Prostate gland (tissue), 2 donors: ENCODE data around the gene CCDC167. TPM values are rescaled to one million over a fixed set of nuclear protein-coding genes. Genes with fewer than 3 reads are reported as not detected.

ENCODE experiments used
- DNase-seq: peaks from one replicate; pipeline ENCODE4 v3.0.0-alpha.2; 2019; ENCODE audit warnings: low spot score
- H3K27ac ChIP-seq, 2 donors: fragments of 200-600 bp; sonication (generic); 2 replicates each; pipeline ENCODE4 v1.5.1; 2017 to 2019
- H3K27me3 ChIP-seq: fragments of 200-600 bp; sonication (generic); replicated peaks from 2 replicates; pipeline ENCODE4 v1.5.1; 2019; ENCODE audit not compliant: insufficient read depth
- H3K36me3 ChIP-seq, 2 donors: fragments of 200-600 bp; sonication (generic); 1 replicate in 1 of 2; 2 replicates in 1 of 2; pipeline versions ENCODE4 v1.5.1 to v1.8.1; 2017 to 2019
- H3K4me1 ChIP-seq: fragments of 200-600 bp; sonication (generic); replicated peaks from 2 replicates; pipeline ENCODE4 v1.5.1; 2019
- H3K4me3 ChIP-seq, 2 donors: fragments of 200-600 bp; sonication (generic); 2 replicates each; pipeline ENCODE4 v1.5.1; 2017 to 2019
- H3K9me3 ChIP-seq: fragments of 200-600 bp; sonication (generic); 2 replicates; pipeline ENCODE4 v1.5.1; 2017
- POLR2A ChIP-seq: fragments of 450-650 bp; IDR thresholded peaks from one replicate; pipeline ENCODE4 v1.6.1; 2016; ENCODE audit warnings: antibody characterized with exemption, mild to moderate bottlenecking
- POLR2AphosphoS5 ChIP-seq: sonication (generic); formaldehyde crosslinking; IDR thresholded peaks from one replicate; pipeline ENCODE4 v1.6.1; 2017; ENCODE audit warnings: antibody characterized with exemption
- WGBS: methylation state at CpG from one replicate; pipeline ENCODE4 v1.1.5; 2018; 5-methylcytosine and 5-hydroxymethylcytosine counted together
- intact Hi-C: fragments of 100-400 bp; cut with DNase I; formaldehyde crosslinking; loops from one replicate; pipeline ENCODE4 v1.14.2; 2022
- total RNA-seq, 2 donors: library from RNA; depleted of rRNA; stranded (reverse); fragments of >200 nt; gene quantifications; one replicate each; pipeline ENCODE4 v1.1.0, GENCODE V29; 2016
- TF ChIP-seq, protein P1 (sequence below), 4 experiments: fragments of 200-600 bp in 2 of 4; fragments of 450-650 bp in 2 of 4; sonication (generic) in 2 of 4; IDR thresholded peaks; 1 replicate in 3 of 4; 2 replicates in 1 of 4; pipeline ENCODE4 v1.5.1; 2016 to 2019; ENCODE audit warnings: antibody characterized with exemption in 4 of 4, mild to moderate bottlenecking in 2 of 4, moderate library complexity in 2 of 4

CCDC167 gene
- total RNA-seq, 2 donors from 2014 or later, result 46.9 to 54.6 TPM

GRCh38 chr6:37442416-37443215 is 57.1 kb downstream of the CCDC167 start:
- no peak for TF ChIP-seq POLR2A
- TF ChIP-seq, protein P1, sequence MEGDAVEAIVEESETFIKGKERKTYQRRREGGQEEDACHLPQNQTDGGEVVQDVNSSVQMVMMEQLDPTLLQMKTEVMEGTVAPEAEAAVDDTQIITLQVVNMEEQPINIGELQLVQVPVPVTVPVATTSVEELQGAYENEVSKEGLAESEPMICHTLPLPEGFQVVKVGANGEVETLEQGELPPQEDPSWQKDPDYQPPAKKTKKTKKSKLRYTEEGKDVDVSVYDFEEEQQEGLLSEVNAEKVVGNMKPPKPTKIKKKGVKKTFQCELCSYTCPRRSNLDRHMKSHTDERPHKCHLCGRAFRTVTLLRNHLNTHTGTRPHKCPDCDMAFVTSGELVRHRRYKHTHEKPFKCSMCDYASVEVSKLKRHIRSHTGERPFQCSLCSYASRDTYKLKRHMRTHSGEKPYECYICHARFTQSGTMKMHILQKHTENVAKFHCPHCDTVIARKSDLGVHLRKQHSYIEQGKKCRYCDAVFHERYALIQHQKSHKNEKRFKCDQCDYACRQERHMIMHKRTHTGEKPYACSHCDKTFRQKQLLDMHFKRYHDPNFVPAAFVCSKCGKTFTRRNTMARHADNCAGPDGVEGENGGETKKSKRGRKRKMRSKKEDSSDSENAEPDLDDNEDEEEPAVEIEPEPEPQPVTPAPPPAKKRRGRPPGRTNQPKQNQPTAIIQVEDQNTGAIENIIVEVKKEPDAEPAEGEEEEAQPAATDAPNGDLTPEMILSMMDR (IDR thresholded peaks at IDR 0.05), result no peak
- TF ChIP-seq POLR2AphosphoS5, result no peak
- Histone ChIP-seq H3K27me3 (no peaks in the 10 kb centered on the region), H3K9me3 (no peaks in the 10 kb centered on the region), H3K36me3 (peaks cover 5 to 15% of the 10 kb centered on the region in 2 donors), H3K4me1 (no peaks in the 10 kb centered on the region), H3K27ac (peak overlapping the region; percentile 52 to 62), H3K4me3 (no peak overlapping the region)
- no peak for DNase-seq
- WGBS, result 22% methylated on average over 4 of the region's 4 CpGs
- intact Hi-C loops, result no loop called here

GRCh38 chr6:37441651-37442050 is 58.0 kb downstream of the CCDC167 start:
- no peaks in the 10 kb centered on the region for H3K4me1 ChIP-seq
- no peaks in the 10 kb centered on the region for H3K27me3 ChIP-seq
- H3K27ac ChIP-seq, result peak overlapping the region in 1 of 2 donors; percentile 52
- no peak for DNase-seq
- no peaks in the 10 kb centered on the region for H3K9me3 ChIP-seq
- peaks cover 5 to 14% of the 10 kb centered on the region in 2 donors for H3K36me3 ChIP-seq
- 86% methylated on average over 6 of the region's 6 CpGs for WGBS
- H3K4me3 ChIP-seq, result no peak overlapping the region
- intact Hi-C loops, result no loop called here
- no peak for TF ChIP-seq POLR2A
- TF ChIP-seq, protein P1 (IDR thresholded peaks at IDR 0.05), result no peak
- no peak for TF ChIP-seq POLR2AphosphoS5

GRCh38 chr6:37438930-37439329 is 60.8 kb downstream of the CCDC167 start:
- Histone ChIP-seq H3K36me3 (peaks cover 0 to 5% of the 10 kb centered on the region in 2 donors), H3K9me3 (no peaks in the 10 kb centered on the region), H3K4me3 (no peak overlapping the region), H3K27ac (no peak overlapping the region), H3K4me1 (peaks cover 9% of the 10 kb centered on the region), H3K27me3 (no peaks in the 10 kb centered on the region)
- WGBS, result 27% methylated on average over 1 of the region's 1 CpG
- TF ChIP-seq POLR2AphosphoS5 (no peak), POLR2A (no peak)
- TF ChIP-seq, protein P1 (IDR thresholded peaks at IDR 0.05), result no peak
- DNase-seq, result no peak
- intact Hi-C loops, result no loop called here

GRCh38 chr6:37435816-37436215 is 63.9 kb downstream of the CCDC167 start:
- no peaks in the 10 kb centered on the region for H3K9me3 ChIP-seq
- no peak overlapping the region for H3K27ac ChIP-seq
- peaks cover 0 to 5% of the 10 kb centered on the region in 2 donors for H3K36me3 ChIP-seq
- peaks cover 9% of the 10 kb centered on the region for H3K4me1 ChIP-seq
- intact Hi-C loops, result no loop called here
- no peak for DNase-seq
- 79% methylated on average over 5 of the region's 5 CpGs for WGBS
- H3K27me3 ChIP-seq, result no peaks in the 10 kb centered on the region
- TF ChIP-seq POLR2AphosphoS5 (no peak), POLR2A (no peak)
- H3K4me3 ChIP-seq, result no peak overlapping the region

DNA sequence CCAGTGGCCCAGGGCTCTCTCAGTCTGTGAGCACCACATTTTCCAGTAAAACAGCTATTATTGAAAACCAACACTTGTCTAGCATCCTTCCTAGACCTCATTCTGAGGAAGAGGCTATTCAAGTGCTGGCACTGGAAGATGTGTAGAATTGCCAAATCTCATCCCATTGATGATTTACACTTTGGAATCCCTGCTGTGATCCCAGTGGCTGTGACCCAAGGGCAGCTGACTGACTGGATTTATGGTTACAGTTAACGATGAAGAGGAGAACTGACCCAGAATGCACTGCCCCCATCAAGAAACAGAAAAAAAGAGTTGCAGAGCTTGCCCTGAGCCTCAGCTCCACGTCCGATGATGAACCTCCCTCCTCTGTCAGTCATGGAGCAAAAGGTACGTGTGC is 64.3 kb downstream of the CCDC167 start:
- no peak for DNase-seq
- H3K4me1 ChIP-seq, result peaks cover 9% of the 10 kb centered on the region
- H3K4me3 ChIP-seq, result no peak overlapping the region

More for the DNA sequence above, 64.3 kb downstream of the CCDC167 start:
- Histone ChIP-seq H3K27ac (no peak overlapping the region), H3K27me3 (no peaks in the 10 kb centered on the region), H3K9me3 (no peaks in the 10 kb centered on the region), H3K36me3 (peaks cover 0 to 5% of the 10 kb centered on the region in 2 donors)
- intact Hi-C loops, result no loop called here
- 74% methylated on average over 4 of the region's 4 CpGs for WGBS
- TF ChIP-seq POLR2A (no peak), POLR2AphosphoS5 (no peak)
- TF ChIP-seq, protein P1 (IDR thresholded peaks at IDR 0.05), result no peak
